GM21723 (cell line): ENCODE measurements around the gene MINDY3.
A peak's percentile ranks its signal among the peaks of the same experiment; 100 is the strongest.
"Not testable (repeated sequence)": the region's sequence is repeated elsewhere in the genome, so short reads cannot be mapped to it uniquely, and the experiment has no call there.

ENCODE experiments used
- ATAC-seq: cut with Tn5 transposase; IDR thresholded peaks from one replicate; pipeline ENCODE4 v1.9.1; 2021; ENCODE audit warnings: mild to moderate bottlenecking, moderate library complexity; ENCODE audit not compliant: unreplicated experiment

The MINDY3 gene

DNA sequence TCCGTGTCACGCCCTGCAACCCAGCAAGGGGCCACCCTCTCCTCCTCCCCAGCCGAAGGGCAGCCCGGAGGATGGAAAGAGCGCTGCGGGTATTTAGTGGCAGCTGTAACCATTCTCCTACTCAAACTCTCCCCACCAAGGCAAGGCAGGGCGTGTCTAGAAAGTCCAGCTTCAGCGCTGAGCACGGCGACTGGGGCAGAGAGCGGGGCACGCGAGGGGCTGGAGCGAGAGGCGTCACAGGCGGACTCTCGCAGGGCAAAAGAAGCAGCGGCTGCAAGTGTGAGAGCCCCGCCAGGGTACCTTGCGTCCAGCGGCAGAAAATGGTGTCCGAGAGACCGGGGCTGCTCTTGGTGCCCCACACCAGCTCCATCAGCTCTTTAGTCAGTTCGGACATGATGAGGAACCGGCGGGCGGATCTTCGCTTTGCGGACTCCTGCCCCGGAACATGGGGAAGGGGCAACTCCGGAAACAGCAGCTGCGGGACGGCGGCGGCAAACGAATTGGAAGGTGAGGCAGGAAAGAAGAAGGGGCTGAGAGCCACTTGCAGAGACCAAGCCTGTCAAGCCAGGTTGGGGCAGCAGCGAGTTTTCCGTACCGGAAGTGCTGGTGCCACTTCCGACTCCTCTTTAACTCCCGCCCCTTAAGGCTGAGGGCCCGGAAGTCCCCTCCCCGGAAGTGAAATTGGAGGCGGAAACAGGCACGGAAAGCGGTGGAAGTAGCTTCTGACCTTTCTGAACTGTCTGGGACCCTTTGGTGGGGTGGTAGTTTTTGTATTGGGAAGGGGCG is at the start of gene MINDY3:
Gene MINDY3, minus strand, starts transcription at position 602 of the 786 bp plus-strand sequence. Its CDS starts 208 bp downstream, at position 394.
- peak; percentile 95 for ATAC-seq

DNA sequence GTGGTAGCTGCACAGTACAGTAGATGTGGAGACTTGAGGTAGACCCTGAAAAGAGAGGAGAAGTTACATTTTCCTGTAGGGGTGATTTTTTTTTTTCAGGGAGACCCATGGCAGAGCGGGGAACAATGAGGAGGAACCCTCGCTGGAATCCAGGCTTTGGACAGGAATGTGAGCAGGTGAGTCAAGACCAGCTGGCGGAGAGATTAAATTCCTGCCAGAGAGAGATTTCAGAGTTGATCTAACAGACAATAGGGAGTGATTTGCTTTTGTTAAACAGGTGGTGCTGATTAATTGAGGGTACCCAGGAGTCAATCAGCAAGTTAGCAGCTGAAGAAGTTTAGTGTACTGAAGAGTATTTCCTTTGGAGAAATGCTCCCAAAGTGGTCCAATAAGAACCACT is 41.6 kb upstream of the MINDY3 start:
- no peak for ATAC-seq

DNA sequence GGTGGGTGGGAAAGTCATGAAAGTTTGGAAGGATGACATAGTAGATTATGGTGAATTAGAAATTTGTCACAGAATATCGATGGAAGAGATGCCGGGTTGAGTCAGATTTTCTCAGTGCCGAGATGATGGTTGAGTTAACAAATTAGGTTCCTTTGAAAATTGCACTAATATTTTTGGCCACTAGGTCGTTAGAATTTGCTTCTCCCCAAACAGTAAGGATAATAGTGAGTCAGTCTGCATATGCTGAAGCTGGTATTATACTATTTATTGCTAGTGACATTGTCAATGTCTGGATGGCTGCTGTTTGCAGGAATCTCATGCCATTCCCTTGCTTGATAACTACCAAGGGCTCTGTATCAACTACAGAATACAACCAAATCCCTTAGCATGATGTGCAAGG is 37.7 kb upstream of the MINDY3 start:
- ATAC-seq = no peak

DNA sequence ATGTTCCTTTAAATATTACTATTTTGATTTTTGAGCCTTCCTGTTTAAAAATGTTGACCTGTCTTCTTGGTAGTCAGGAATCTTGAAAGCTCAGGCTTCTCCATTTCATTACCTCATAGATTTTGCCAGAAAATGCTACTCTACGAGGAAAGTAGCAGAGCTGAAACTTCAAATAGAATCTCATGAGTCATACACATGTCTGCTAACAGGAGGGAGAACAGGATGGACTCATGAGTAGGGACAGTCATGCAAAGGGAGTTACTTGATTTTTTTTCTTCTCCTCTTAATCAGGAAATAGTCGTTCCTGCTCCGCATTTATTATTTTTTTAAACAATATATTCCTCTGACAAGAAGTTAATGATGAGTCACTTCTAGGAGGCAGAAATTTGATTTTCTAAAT is 37.0 kb upstream of the MINDY3 start:
- no peak for ATAC-seq

DNA sequence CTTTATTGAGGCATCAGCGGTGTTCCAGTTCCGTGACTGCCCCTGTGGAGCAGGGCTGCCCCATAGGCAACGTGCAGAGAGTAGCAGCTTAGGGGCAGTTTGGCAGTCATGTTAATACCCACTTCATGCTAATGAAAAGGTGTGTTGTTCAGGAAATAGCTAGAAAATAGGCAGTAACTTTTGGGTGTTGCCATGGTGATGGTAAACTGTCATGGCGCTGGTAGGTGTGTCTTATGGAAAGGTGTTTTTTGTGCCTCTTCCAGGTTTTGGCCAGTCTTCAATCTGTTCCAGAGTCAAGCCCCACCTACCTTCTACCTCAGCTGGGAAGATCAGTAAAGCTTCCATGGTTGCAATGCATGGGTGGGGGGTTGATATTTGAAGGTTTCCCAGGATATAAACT is 36.3 kb upstream of the MINDY3 start:
- no peak for ATAC-seq

DNA sequence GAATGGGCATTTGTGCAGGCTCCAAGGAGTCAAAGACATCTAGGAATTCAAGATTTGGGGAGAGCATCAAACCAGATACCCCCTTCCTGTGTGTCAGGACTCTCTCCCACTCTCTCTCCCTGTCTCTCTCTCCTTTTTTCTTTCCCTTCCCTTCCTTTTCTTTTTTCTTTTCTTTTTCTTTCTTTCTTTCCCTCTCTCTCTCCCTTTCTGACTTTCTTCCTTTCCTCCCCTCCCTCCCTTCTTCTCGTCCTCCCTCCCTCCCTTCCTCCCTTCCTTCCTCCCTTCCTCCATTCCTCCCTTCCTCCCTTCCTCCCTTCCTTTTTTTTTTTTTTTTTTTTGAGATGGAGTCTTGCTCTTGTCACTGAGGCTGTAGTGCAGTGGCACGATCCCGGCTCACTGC is 24.1 kb upstream of the MINDY3 start:
- ATAC-seq = no peak

DNA sequence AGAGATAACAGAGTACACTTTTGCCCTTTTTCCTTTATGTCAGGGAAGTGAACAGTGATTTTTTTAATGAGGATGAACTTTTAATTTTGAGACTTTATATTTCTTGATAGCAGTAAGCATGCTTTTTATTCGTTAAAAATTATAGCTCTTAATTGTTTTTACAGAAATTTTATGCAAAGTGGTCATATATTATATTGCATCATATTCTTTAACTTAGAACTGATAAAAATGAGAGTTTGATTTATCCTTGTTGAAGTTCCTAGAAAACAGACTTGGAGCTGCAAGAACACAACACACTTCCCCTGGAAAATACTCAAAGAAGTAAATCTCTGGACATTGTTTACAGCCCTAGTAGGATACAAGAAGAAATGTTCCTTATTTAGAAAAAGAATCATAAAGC is 21.2 kb upstream of the MINDY3 start:
- no peak for ATAC-seq

DNA sequence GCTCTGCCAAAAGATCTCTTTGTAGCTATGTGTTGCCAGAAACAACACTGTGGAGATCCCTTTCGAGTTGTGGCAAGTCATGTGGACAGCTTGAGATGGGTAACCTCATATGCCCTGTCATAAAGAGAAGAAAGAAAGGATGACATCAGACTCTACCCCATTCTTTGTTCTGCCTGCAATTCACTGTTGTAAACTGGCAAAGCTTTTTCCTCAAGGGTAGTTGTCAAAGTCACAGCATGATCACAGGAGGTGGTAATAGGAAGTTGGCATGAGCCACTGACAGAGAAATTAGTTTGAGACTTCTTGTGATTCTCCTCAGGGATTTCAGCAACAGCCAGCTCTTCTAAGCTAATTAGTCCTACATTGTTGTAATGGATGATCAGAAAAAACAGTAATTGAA is 19.4 kb upstream of the MINDY3 start:
- no peak for ATAC-seq

DNA sequence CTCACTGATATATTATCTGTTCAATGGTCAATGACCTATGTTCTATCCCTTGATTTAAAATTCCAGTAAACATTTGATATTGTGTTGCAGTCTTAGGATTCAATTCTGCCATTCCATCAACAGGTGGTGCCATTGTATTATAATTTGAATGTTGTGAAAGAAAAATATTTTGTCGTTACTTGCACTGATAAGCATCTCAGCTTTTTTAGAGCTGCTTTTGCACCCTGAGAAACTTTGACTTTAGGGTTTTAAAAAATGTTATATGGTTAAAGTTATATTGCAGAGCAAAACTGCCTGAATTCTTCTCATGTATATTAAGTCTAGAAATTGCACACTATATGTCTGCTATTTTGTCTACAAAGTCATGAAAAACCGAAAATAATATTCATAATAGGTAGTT is 18.8 kb upstream of the MINDY3 start:
- ATAC-seq = no peak

DNA sequence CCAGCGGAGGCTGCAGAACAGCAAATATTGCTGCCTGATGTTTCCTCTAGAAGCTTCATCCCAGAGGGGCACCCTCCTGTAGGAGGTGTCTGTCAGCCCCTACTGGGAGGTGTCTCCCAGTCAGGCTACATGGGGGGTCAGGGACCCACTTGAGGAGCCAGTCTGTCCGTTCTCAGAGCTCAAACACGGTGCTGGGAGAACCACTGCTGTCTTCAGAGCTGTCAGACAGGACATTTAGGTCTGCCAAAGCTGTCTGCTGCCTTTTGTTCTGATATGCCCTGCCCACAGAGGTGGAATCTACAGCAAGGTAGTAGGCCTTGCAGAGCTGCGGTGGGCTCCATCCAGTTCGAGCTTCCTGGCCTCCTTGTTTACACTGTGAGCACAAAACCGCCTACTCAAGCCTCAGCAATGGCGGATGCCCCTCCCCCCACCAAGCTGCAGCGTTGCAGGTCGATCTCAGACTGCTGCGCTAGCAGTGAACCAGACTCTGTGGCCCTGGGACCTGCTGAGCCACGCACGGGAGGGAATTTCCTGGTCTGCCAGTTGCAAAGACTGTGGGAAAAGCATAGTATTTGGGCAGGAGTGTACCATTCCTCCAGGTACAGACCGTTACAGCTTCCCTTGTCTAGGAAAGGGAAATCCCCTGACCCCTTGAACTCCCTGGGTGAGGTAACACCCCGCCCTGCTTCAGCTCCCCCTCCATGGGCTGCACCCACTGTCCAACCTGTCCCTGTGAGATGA is 17.7 kb upstream of the MINDY3 start:
- no peak for ATAC-seq

DNA sequence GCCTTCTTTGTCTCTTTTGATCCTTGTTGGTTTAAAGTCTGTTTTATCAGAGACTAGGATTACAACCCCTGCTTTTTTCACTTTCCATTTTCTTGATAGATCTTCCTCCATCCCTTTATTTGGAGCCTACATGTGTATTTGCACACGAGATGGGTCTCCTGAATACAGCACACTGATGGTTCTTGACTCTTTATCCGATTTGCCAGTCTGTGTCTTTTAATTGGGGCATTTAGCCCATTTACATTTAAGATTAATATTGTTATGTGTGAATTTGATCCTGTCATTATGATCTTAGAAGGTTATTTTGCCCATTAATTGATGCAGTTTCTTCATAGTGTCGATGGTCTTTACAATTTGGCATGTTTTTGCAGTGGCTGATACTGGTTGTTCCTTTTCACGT is 16.0 kb upstream of the MINDY3 start:
- ATAC-seq = not testable (repeated sequence)

DNA sequence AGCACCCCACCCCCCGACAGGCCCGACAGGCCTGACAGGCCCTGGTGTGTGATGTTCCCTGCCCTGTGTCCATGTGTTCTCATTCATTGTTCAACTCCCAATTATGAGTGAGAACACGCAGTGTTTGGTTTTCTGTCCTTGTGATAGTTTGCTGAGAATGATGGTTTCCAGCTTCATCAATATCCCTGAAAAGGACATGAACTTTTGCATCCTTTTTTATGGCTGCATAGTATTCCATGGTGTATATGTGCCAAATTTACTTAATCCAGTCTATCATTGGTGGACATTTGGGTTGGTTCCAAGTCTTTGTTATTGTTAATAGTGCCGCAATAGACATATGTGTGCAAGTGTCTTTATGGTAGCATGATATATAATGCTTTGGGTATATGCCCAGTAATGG is 12.3 kb upstream of the MINDY3 start:
- not testable (repeated sequence) for ATAC-seq

DNA sequence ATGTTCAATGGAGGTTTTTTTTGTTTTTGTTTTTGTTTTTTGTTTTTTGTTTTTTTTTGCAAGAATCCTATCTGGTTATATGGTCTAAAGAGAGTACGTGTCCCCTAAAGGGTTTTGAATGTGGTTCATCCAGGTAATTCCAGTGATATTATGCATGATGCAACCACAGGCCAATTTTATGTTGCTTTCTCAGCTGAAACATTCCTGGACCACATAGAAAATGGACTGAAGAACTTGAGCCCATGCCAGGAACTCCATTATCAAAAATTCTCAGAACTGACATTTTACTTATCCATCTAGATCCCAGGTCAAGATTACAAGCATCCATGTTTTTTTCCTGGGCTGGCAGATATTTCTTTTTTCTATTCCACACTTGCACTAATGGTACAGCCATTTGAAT is 11.5 kb upstream of the MINDY3 start:
- no peak for ATAC-seq

DNA sequence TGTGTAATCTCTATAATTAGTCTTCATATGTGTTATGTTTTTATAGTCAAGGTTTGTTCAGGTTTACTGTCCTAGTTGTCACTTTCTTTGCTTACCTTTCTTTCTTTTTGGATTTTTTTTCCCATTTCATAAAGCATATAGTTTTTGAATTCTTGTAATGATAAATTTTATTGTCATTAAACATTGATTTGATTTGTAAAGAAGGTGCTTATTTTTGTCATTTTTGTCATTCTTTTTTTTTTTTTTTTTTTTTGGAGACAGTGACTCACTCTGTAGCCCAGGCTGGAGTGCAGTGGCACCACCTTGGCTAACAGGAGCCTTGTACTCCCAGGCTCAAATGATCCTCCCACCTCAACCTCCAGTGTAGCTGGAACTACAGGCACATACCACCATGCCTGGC is 9.6 kb upstream of the MINDY3 start:
- ATAC-seq = no peak

DNA sequence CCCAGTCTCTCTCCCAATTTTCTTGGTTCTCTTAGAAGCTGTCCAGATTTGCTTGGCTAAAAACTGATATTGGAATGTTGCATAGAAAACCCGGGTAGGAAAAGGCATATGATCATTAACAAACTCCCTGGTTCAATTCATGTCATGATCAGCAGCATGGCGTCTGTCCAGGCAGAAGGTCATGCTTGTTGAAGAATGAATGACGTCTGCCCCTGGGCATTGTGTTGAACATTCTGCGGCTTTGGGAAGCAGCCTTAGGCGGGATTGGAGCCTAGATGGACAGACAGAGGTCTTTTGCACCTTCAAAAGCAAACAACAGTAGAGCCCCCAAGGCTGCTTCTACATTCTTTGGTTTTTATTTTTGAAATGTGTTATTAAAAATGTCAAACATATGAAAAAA is 7.7 kb upstream of the MINDY3 start:
- no peak for ATAC-seq

DNA sequence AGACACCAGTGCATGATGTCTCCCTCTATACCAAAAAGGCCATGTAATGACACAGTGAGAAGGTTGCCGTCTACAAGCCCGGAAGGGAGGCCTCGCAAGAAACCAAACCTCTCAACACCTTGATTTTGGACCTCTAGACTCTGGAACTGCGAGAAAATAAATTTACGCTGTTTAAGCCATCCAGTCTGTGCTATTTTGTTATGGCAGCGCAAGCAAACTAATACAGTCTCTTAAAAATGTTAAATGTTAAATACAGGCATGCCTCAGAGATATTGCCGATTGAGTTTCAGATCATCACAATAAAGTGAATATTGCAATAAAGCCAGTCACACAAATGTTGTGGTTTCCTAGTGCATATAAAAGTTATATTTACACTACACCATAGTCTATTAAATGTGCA is 5.0 kb upstream of the MINDY3 start:
- no peak for ATAC-seq

DNA sequence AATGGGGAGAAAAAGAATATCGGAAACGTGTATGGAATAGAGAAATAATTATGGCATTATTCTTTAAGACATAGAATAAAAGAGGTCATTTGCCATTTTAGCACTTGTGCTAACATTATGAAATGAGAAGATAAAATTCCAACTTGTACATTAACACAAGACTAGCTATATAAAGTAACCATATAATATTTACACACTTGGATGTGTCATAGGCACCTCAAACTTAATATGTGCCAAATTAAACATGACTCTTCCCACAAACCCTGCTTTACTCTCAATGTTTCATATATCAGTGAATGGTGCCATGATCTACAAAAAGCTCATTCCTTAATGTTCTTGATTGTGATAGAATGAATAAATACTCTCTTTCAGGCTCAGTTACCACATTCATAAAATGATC is 4.1 kb upstream of the MINDY3 start:
- ATAC-seq = no peak

DNA sequence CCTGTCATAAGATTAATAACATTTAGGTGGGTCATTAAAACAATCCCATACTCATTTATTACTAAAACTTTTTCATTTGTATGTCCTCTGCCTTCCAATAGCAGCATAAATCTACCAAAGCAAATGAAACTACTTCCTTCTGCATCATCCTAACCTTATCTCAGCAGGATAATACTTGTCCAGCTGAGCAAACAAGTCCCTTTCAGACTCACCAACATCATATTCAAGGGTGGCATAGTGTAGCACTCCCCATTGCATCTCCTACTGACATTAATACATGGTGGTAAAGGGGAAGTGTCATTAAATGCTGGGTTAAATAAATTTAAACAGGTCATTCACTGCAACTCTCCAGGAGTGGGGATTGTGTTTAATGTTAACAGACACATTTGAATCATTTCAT is 3.4 kb upstream of the MINDY3 start:
- ATAC-seq = no peak

DNA sequence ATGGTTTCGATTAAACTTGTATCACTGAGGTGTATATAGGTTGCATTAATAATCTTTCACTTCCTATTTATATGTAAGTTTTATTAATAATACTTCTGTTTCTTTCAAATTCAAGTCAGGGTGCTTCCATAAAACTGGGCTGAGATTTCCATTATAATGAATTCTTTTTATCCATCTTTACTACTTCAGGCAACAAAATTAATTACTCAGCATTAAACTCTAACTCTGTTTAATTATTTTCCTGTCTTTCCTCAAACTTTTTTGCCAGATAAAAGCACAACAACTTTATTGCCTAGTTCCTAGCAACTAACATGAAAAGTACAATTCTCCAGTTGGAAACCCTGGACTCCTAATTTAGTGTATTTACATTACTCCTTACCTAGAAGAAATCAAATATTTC is 3.0 kb upstream of the MINDY3 start:
- ATAC-seq = no peak

DNA sequence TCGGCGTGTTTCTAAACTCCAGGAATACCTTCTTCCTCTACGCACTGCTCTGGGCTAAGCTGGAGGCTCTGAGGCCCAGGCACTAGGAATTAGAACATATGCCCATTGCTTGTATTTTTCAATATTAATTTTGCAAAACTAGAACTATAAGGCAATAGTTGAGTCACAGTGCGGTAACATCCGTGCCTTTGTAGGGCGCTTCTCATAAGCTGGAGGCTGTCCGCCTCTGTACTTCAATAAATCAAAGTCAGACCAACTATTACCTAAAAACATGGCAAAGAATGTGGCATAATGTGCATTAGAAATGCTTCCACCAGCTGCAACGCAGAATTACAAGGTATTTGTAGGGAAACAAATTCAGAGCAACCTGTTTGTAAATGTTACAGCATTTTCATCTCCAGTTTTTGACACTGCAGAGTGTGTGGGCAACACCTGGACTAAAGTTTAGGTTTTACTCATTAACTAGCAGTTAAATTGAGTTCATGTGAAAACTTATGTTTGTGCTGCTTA is 440 bp upstream of the MINDY3 start:
- no peak for ATAC-seq

DNA sequence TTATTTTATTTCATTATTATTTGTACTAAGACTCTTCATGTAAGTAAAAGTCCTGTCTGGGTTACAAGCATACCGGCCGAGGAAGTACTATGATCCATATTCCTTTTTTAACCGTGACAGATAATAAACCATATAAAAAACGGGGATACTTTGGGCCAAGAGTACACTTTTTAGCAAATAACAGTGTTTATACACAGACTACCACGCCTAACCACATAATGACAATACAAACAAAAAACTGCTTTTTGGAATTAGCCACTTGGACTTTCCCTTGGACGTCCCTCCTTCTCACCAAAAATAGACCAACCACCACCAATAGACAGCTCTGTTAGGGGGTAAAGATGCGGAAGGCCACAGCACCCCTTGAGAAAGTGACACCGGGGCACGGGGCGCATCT is 800 bp downstream of the MINDY3 start:
- ATAC-seq = peak; percentile 75

DNA sequence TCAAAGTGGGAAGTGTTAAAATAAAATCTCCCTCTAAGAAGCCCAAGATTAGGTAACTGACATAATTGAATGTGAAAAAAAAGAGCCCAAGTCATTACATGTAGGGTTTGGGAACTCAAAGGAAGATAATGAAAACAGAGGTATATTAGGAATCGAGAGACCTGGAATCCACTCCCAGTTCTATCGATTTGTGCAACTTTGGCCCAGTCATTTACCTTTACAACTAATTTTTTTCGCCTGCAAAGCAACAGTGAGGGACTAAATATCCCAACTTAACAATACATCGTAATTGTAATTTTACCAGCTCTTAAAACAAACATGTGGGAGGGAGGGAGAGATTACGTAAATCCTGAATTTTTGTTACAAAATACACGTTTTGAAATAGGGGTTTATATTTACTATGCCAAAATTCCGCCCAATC is 1.4 kb downstream of the MINDY3 start:
- ATAC-seq = no peak
